Measurements from ENCODE around the gene SDHAF1.

The SDHAF1 gene

DNA sequence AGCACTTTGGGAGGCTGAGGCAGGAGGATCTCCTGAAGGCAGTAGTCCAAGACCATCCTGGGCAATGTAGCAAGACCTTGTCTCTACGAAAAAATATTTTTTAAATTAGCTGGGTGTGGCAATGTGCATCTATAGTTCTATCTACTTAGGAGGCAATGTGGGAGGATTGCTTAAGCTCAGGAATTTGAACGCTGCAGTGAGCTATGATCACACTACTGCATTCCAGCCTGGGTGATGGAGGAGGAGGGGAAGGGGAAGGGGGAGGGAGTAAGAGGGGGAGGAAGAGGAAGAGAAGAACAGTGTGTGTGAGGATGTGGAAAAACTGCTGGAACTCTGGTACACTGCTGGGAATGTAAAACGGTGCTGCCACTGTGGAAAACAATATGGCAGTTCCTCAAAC, 46.8 kb downstream of the SDHAF1 start:
- H3K27me3 Mint-ChIP-seq: no peaks in the 10 kb centered on the region
- no peak overlapping the region for H3K4me3 Mint-ChIP-seq
- H3K36me3 Mint-ChIP-seq (ENCODE audit: low read depth): peaks cover 45% of the 10 kb centered on the region
- H3K9me3 Mint-ChIP-seq: no peaks in the 10 kb centered on the region
- peaks cover 18% of the 10 kb centered on the region for H3K4me1 Mint-ChIP-seq (ENCODE audit: low read depth)
- intact Hi-C loops (cut with micrococcal nuclease): no loop called here
- no peak overlapping the region for H3K27ac Mint-ChIP-seq

DNA sequence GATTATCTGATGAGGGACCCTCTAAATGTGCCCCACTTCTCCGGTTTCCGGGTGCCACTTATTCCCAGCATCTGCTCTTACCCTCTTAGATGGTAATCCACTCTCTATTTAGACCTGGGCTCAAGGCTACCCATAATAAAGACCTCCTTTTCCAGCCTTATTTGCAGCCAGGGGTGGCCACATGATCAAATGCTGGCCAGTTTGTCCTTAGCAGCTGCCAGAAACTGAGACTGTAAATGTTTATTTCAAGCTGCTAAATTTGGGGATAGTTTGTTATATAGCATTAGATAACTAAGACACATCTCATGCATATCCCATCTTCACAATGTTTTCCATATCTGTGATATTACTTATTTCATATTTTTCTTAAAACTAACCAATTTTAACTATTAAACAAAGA, 49.0 kb downstream of the SDHAF1 start:
- Mint-ChIP-seq H3K27me3 (no peaks in the 10 kb centered on the region), H3K9me3 (no peaks in the 10 kb centered on the region), H3K27ac (no peak overlapping the region), H3K4me1 (ENCODE audit: low read depth) (peaks cover 13% of the 10 kb centered on the region), H3K4me3 (no peak overlapping the region), H3K36me3 (ENCODE audit: low read depth) (peaks cover 28% of the 10 kb centered on the region)
- intact Hi-C loops (cut with micrococcal nuclease): no loop called here

Data from dendritic cell treated with granulocyte-macrophage colony-stimulating factor and Interleukin-4, amounts not matched to agents 40 ng/mL and 50 ng/mL, for 4 days (primary cell).